IMR-90 (cell line): ENCODE measurements around the gene SPIN4.

Source experiments
- CEBPB ChIP-seq: IDR thresholded peaks from 2 replicates; pipeline ENCODE4 v1.6.1; 2012; ENCODE audit warnings: low read depth, low read length, improper control_type of control experiment
- CHD1 ChIP-seq: IDR thresholded peaks from 2 replicates; pipeline ENCODE4 v1.6.1; 2012; ENCODE audit warnings: low read depth, low read length, improper control_type of control experiment
- MAZ ChIP-seq: IDR thresholded peaks from 2 replicates; pipeline ENCODE4 v1.6.1; 2012; ENCODE audit warnings: low read depth, mild to moderate bottlenecking, low read length, improper control_type of control experiment, moderate library complexity, borderline replicate concordance
- TF ChIP-seq, protein P1 (sequence below): conservative IDR thresholded peaks from 2 replicates; pipeline ENCODE4 v1.5.1; 2012; ENCODE audit warnings: mild to moderate bottlenecking, low read depth, low read length, improper control_type of control experiment
- TF ChIP-seq, protein P2 (sequence below): fragments of 150-350 bp; IDR thresholded peaks from 2 replicates; pipeline ENCODE4 v1.6.1; 2017; ENCODE audit warnings: mild to moderate bottlenecking, antibody characterized with exemption, low read length, low read depth

DNA sequence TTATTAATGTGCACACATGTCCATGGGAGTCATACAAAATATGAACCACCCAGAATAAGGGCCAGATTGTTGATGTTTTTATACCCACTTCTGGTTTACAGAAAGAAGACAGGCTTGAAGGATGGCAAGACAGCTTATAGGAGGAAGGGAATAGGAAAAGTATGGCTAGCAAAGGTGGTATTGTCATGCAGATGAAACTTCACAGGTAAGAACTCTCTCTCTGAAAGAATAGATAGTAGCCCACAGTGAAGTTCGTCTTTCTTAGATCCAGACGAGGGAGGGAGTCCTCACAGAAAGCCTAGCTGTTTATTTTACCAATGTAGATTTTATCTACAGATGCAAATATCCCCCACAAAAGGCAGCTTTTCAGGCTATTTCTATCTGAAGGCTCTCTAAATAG, 43.7 kb upstream of the SPIN4 start:
- TF ChIP-seq, protein P1, sequence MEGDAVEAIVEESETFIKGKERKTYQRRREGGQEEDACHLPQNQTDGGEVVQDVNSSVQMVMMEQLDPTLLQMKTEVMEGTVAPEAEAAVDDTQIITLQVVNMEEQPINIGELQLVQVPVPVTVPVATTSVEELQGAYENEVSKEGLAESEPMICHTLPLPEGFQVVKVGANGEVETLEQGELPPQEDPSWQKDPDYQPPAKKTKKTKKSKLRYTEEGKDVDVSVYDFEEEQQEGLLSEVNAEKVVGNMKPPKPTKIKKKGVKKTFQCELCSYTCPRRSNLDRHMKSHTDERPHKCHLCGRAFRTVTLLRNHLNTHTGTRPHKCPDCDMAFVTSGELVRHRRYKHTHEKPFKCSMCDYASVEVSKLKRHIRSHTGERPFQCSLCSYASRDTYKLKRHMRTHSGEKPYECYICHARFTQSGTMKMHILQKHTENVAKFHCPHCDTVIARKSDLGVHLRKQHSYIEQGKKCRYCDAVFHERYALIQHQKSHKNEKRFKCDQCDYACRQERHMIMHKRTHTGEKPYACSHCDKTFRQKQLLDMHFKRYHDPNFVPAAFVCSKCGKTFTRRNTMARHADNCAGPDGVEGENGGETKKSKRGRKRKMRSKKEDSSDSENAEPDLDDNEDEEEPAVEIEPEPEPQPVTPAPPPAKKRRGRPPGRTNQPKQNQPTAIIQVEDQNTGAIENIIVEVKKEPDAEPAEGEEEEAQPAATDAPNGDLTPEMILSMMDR: no peak
- TF ChIP-seq CHD1 (no peak), MAZ (no peak), CEBPB (no peak)
- TF ChIP-seq, protein P2, sequence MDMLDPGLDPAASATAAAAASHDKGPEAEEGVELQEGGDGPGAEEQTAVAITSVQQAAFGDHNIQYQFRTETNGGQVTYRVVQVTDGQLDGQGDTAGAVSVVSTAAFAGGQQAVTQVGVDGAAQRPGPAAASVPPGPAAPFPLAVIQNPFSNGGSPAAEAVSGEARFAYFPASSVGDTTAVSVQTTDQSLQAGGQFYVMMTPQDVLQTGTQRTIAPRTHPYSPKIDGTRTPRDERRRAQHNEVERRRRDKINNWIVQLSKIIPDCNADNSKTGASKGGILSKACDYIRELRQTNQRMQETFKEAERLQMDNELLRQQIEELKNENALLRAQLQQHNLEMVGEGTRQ: no peak
